ENCODE data around the gene PSMF1.
A peak's percentile ranks its signal among the peaks of the same experiment; 100 is the strongest.

PSMF1 gene, protein sequence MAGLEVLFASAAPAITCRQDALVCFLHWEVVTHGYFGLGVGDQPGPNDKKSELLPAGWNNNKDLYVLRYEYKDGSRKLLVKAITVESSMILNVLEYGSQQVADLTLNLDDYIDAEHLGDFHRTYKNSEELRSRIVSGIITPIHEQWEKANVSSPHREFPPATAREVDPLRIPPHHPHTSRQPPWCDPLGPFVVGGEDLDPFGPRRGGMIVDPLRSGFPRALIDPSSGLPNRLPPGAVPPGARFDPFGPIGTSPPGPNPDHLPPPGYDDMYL
- 49.3 reads per million, percentile 68 among the genes with 10 or more reads in this experiment for total RNA-seq

DNA sequence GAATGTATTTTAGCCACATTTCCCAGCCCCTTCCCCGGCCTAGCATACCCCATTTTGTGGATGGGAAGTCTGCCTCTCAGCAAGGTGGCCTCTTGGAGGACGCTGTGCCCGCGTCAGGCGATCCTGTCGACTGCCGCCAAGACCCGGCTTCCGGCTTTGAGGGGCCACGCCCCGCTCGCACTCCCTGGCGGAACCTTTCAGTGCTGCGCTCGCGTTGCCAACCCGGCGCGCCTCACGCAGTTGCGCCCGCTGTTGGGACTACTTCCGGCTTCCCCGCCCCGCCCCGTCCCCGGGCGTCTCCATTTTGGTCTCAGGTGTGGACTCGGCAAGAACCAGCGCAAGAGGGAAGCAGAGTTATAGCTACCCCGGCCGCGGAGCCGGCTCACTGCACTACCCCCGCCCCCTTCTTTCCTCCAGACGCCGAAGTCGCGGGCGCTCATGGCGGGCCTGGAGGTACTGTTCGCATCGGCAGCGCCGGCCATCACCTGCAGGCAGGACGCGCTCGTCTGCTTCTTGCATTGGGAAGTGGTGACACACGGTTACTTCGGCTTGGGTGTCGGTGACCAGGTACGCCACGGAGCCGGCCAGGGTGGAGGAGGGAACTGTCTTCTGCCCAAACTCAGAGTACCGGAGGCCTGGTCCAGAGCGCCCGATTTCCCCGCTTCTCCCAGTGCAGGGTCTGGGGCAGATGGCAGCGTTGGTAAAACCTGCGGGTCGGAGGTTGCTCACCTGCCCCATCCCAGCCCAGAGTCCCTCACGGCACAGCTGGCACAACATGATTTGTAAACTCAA, at the start of gene PSMF1:
PSMF1 (plus strand) TSS at position 267 of the 792 bp plus-strand sequence; CDS start at position 439, 172 bp downstream.
- peak; percentile 94 for DNase-seq

DNA sequence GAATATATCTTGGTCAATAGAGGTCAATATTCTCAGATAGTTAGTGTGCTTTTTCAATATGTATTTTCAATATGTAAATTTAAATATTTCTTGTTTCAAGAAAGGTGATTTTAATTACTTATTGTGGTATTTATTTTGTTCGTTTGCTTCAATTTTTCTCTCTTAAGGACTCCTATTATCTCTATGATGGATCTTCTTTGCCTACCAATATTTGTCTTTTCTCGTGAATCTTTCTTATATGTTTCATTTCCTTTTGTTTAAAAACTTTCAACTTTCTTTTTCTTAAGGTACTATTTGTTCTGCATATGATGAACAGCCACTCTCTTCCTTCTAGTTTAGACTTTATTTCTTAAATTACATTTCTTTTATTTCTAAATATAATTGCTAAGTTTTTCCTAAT, 46.1 kb upstream of the PSMF1 start:
- no peak for DNase-seq

DNA sequence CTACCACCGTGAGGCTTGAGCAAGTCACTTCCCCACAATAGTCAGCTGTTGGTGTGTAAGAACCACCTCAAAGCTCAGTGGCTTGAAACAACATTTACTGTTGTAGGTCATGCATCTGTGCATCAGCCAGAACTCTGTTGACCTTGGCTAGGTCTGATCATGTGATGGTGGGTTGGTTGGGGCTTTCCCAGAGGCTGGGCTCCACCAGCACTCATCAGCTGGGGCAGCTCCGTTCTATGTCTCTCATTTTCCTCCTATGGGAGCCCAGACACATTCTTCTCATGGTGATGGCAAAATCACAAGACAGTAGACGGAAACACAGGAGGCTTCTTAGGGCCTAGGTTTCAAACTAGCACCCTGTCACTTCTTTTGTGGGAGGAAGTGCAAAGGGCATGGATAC, 42.8 kb upstream of the PSMF1 start:
- DNase-seq: no peak

DNA sequence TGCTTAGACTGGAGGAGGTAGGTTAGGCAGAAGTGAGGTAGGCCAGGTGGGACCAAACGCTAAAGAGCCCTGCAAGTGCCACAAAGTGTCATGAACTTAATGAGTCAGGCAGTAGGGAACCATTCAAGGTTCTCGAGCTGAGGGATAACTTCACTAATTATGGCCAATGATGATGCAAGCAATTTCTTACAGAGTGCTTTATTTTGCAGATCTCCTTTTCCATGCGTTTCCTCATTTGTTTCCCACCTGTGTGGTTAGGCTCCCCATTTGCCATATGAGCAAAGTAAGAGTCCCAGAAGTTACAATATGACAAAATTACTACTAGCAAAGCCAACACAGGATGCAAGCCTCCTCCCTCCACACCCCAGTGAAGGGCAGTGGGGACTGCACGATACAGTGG, 36.5 kb upstream of the PSMF1 start:
- DNase-seq: no peak

DNA sequence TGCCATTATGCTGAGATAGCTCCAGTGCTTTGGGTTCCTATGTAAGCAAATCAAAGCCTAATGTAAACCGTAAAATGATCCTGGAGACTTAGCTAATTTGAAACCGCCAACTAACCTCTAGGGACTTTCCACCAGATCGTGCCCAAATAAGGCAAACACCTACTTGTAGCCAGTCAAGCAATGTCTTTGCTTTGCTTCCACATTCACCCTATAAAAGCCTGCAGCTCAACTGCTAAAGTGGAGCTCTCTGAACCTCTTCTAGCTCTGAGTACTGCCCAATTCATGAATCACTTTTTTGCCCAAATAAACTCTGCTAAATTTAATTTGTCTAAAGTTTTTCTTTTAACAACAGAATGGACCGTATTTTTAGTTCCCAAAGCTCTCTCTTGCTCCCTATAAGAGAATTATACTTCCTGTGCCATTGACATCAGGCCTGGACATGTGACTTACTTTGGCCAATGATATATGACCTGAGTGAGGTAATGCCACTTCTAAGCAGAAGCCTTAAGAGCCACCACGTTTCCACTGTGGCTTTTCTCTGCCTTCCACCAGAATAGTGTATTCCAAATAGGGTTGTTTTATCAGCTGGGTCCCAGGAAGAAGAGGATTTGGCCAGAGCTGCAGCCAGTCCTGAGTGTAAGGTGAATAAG, 34.8 kb upstream of the PSMF1 start:
- DNase-seq: no peak

DNA sequence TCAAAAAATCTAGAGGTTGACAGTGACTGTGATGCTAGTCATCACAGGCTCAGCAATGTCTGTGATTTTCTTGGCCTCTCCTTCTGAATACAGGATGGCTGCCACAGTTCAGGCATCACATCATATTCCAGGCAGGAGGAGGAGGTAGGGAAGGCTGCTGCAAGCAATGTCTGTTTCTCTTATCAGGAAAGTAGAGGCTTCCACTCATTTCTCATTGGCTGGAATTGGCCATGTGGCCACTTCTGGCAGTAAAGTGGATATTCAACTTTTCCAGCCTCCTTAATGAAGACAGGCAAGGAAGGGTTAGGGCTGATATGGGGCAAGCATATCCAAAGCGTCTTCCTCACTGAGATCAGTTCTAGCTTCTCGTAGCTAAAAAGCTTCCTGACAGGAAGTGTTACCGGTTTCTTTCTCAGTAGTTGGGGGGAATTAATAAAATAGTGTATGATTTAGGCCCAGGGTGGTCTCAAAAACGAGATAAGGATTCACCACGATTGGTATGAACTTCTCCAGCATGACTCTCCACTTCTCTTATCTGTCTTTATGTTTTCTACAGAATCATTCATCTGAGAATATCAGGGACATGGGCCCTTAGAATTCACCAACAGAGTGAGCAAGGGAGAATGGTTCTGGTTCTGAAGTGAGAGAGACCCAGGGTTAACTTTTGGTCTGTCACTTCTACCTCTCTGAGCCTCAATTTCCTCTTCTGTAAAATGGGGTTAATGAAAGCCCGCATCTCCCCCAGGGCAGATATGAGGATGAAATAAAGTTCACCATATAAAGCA, 32.7 kb upstream of the PSMF1 start:
- DNase-seq: no peak

DNA sequence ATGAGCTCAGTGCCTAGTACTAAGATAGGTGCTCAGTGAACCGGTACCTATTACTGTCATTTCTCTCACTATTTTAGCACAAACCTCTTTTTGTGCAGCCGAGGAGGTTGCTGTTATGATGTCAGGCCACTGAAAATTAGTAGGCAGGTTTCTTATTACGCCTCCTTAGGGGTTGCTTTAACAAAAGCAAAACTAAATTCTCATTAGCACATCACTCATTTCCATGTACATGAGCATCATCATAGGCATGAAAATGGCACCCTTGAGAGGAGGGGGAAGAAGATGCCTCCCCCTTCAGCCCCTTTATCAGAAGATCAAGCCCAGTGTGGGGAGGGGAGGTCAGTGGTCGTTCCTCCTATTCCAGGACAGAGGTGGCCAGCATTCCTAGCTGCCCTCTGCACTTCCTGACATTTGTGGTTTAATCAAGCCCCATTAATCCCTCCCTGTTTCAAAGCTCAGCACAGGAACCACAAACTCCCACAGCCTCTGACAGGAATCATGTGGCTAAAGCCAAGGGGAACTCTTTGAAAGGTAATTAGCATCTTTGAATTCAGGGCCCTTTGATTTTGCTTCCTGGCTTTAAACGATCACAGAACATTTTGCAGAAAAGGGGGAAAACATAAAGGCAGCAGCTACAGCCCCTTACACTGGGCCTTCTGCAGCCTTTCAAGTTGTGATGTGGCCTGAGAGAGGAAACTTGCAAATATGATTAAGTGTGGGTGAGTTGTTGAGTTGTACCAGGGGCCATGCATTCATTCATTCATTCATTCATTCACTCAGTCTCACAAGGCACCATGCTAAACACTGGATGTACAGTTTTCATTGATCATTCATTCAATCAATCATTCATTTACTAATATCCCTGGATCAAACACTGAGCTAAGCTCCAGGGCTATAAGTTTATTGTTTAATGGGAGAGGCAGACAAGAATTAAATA, 31.9 kb upstream of the PSMF1 start:
- DNase-seq: no peak

DNA sequence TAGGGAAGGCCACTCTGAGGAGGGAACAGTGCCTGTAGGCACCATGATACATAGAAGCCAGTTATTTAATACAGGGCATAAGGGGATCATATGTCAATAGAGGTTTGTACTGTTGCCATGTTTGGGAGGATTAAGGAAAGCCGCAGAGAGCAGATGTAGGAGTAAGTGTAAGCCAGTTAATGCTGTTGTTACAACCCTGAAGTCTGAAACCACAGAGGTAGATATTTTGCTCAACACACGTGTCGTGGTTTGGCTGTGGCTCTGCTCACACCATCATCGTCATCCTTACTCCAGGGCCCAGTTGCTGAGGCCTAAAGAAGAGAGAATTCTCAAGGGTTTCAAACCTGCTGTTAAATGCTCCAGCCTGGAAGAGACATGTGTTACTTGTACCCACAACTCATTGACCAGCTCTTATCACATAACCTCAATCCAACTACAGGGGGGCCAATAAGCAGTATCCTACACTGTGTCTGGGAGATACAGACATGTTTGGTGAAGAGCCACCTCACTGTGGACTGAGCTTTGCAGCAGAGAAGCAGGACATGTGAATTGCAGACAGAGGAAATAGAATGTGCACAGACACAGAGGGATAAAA, 31.0 kb upstream of the PSMF1 start:
- DNase-seq: no peak

DNA sequence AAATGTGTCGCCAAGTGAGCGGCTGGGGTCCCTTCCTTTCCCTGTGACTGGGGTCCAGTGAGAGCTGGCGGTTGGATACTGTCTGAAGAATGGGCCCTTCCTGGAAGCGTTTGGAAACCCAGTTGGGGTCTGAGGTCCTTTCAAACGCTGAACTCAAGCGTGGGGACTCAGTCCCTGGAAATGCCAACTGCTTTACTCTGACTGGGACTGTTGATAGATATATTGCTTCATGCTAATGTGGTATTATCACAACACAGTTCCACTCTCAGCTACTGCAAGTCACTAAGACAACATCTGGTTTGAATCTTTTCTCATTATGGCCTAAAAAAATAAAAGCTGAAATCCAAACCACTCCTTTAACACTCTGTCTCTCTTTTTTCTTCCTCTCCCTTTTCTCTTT, 23.7 kb upstream of the PSMF1 start:
- DNase-seq: no peak

DNA sequence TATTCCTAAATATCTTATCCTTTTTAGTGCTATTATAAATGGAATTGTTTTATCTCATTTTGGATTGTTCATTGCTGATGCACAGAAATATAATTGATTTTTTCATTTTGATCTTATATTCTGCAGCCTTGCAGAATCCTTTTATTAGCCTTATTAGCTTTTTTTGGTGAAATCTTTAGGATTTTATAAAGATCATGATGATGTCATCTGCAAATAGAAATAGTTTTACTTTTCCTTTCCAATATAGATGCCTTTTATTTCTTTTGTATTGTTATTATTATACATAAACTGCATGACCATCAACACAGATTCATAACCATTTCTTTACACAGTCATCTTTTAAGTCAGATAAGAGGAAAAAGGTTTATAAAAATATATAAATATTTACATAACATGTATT, 16.9 kb upstream of the PSMF1 start:
- DNase-seq: no peak

DNA sequence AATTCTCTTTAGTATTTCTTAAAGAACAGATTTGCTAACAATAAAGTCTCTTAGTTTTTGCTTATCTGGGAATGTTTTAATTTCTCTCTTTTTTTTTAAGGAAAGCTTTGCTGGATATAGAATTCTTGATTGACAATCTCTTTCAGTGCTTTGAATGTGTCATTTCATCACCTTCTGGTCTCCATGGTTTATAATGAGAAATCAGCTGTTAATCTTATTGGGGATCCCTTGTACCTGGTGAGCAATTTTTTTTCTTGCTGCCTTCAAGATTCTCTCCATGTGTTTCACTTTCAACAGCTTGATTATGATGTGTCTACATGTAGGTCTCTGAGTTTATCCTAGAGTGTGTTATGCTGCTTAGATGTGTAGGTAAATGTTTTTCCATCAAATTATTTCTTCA, 16.4 kb upstream of the PSMF1 start:
- DNase-seq: no peak

DNA sequence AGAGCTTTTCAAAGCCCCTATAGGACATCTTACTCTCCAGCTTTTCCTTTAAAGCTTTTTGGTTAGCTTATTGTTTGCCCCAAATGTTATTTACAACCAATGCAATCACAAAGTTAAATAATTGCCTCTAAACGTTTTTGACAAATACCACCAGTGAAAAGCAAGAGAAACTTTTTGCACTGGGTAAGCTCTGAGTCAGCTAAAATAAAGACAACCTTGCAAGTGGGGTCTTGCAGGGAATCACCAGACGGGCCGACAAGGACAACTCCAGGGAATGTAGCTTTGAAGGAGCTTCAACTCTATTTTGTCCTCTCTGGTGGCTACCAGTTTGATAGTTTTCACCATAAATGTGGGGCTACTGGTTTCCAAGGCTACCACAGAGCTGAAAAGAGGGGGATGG, 14.7 kb upstream of the PSMF1 start:
- DNase-seq: no peak

DNA sequence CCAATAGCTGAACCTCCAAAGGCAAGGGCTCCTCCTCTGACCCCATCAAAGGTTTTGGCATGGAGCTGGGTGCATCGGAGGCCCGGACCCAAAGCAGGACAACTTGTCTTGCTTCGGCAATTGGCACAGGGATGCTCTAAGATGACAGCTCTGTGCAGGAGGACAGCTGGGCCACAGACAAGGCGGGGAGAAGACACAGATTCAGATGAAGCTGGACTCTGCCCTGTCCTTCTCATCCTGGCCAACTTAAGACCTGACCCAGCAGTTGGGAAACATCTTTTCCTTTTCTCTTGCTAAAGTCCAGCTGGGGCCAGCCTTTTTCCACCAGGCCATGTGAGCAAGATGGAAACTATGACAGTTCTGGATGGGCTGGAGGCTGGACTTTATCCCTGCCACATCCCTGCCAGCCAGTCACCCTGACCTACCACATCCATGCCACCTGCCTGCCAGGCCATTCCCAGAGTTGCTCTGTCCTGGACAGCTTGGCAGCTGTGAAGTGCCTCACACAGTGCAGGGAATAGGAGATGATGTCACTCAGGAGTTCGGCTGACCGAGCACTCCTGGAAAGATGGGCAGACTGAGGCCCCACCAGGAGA, 12.7 kb upstream of the PSMF1 start:
- DNase-seq: no peak

DNA sequence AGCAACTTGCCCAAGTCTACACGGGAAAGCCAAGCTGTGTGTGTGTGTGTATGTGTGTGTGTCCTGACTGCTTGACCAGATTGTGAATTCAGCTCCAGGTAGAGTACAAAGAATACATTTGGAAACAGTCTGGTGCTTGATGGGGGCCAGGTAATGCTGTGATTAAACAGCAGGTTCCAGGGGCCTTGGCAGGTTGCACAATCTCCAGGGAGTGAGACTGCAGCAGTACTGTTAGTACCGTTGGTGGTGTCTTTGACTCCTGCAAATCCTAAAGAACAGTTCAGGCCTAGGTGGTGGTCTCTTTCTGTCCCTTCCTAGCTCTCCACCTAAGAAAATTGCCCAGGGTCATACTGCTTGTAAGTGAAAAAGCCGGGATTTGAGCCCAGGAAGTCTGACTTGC, 11.2 kb upstream of the PSMF1 start:
- no peak for DNase-seq

DNA sequence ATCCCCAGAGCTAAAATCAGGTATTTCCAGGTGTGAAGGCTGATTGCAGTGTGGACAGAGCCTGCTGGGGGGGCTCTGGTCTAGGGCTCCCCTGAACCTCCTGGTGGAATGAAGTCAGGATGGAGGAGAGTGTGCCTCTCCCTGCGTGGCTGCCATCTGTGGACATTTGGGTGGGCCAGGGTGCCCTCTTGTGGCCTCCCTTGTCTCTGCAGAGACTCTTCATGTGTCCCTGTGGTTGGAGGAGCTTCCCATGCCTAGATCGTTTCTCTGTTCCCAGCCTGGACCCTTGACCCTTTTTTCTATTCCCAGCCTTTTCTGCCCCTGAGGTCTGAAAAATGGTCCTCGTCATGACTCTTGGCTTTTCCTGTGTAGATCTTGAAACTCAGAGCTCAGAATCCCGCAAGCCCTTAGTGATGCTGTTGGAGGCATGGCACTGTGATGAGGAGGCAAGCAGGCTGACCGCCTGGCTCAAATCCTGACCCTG, 9.9 kb upstream of the PSMF1 start:
- DNase-seq: peak; percentile 29

DNA sequence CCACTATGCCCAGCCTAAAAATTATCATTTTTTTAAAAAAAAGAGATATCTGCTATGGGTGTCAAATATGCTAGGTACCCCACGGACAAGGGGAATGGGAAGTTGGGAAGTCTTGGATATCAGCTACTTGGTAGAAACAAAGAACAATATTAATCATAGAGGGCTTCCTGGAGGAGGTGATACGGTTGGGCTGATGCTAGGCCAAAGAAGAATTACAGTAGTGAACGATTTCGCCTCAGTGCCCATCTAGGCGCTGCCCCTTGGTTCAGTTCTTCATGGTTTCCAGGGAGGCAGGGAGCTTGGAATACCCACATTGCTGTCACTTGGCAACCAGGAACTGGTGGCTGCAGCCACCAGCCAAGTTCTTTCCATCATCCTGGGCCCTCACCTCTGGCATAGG, 5.5 kb upstream of the PSMF1 start:
- DNase-seq: no peak

DNA sequence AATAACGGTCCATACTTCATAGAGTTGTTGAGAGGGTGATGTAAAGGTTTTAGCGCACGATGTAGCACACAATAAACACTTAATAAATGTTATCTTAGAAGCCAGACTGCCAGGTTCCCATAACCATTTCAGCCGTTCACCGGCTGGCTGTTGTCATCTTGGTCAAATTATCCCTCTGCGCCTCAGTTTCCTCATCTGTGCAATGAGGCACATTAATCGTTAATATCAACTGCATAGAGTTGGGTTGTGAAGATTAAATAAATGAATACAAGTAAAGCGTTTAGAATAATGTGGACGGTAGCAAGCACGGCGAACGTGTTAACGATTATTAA, 432 bp upstream of the PSMF1 start:
- no peak for DNase-seq

DNA sequence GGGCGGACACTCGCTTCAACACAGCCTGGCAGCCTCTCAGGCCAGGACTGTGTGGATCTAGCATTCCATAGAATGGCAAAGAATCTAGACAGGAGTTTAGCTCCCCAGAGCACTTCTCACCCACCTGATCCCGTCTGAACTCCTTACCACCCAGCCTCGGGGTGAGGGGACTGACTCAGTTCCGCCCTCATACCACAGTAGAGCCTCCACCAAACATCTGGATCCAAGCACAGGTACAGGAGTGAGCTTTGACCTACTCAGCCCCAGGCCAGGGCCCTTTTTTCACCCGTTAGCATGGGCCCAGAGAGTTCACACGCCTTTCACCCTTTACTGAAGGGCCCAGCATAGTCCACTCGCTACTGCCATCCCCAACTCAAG, 715 bp downstream of the PSMF1 start:
- no peak for DNase-seq

DNA sequence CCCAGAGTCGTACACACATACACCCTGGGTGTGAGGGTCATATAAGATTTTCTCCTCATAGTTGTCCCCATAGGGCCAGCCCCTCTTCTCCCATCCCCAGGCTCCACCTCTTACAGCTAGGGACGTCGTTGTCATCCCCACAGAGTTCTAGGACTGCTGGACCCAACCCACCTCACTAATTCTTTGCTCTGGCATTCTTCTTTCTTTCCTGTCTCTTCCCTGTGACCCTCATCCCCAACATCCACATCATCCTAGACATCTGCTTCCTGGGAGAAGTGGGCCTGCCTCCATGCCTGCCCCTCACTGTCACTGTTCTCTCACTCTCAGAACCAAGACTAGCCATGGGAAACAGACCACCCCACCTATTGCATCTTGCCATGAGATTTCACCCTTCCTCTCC, 1.1 kb downstream of the PSMF1 start:
- no peak for DNase-seq

DNA sequence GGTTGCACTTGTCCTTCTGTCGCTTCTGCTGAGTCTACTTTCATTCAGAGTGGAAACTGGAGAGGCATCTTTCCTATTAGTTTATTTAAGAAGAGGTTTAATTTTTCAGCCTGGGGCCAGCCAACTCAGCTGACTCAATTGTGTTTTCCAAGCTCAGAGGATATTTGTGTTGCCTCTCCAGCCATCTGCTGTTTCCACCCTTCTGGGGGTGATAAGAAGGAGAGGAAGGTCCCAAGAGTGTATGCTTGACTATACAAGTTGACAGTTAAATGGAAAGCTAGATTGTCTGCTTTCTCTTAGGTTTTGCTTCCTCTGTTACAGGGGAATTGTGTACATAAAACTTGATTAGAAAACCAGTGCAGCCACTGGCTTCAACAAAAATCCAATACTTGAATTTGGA, 3.0 kb downstream of the PSMF1 start:
- DNase-seq: no peak

Data from effector CD4-positive, alpha-beta T cell (primary cell).